ENCODE data around the gene PTGR3. TPM values are rescaled to one million over a fixed set of nuclear protein-coding genes. Genes with fewer than 3 reads are reported as not detected.

PTGR3 gene
- total and polyA plus RNA-seq, 2 donors from 2014 or later = 21.1 to 36.8 TPM

GRCh38 chr18:75172299-75173124 is 36.4 kb downstream of the PTGR3 start:
- DNase-seq (no peak), FAIRE-seq (no peak)
- no peak overlapping the region for H3K4me3 ChIP-seq (ENCODE audit: low read length in 3 of 3)
- no peaks in the 10 kb centered on the region for H3K36me3 ChIP-seq (ENCODE audit: control insufficient read depth in 2 of 3, insufficient read depth in 3 of 3, low read length in 3 of 3)
- no peaks in the 10 kb centered on the region for H3K4me1 ChIP-seq (ENCODE audit: control insufficient read depth in 2 of 3, insufficient read depth in 2 of 3, low read depth in 1 of 3, low read length in 3 of 3)
- intact Hi-C loops (cut with DNase I) = no loop called here
- no peak for TF ChIP-seq CTCF (IDR thresholded peaks at IDR 0.05; ENCODE audit: borderline replicate concordance, extremely low read depth, insufficient read depth)
- H3K27me3 ChIP-seq (ENCODE audit: control insufficient read depth, insufficient read depth, low read length) = no peaks in the 10 kb centered on the region
- no peak overlapping the region for H3K9ac ChIP-seq (ENCODE audit: low read length in 3 of 3)
- H3K9me3 ChIP-seq (ENCODE audit: control insufficient read depth in 2 of 3, insufficient read depth in 1 of 3, low read length in 3 of 3) = no peaks in the 10 kb centered on the region
- no peak overlapping the region for H3K27ac ChIP-seq (ENCODE audit: low read depth in 2 of 2, low read length in 2 of 2)

- intact Hi-C loops (cut with DNase I) = no loop called here
- DNase-seq = no peak
- Histone ChIP-seq H3K36me3 (ENCODE audit: control insufficient read depth in 2 of 3, insufficient read depth in 3 of 3, low read length in 3 of 3) (no peaks in the 10 kb centered on the region), H3K27me3 (ENCODE audit: control insufficient read depth, insufficient read depth, low read length) (no peaks in the 10 kb centered on the region), H3K4me1 (ENCODE audit: control insufficient read depth in 2 of 3, insufficient read depth in 2 of 3, low read depth in 1 of 3, low read length in 3 of 3) (no peaks in the 10 kb centered on the region), H3K9ac (ENCODE audit: low read length in 3 of 3) (no peak overlapping the region), H3K27ac (ENCODE audit: low read depth in 2 of 2, low read length in 2 of 2) (no peak overlapping the region), H3K9me3 (ENCODE audit: control insufficient read depth in 2 of 3, insufficient read depth in 1 of 3, low read length in 3 of 3) (no peaks in the 10 kb centered on the region), H3K4me3 (ENCODE audit: low read length in 3 of 3) (no peak overlapping the region)
- TF ChIP-seq CTCF (IDR thresholded peaks at IDR 0.05; ENCODE audit: borderline replicate concordance, extremely low read depth, insufficient read depth) = no peak
- FAIRE-seq = no peak
These were observed 38.0 kb downstream of the PTGR3 start for GRCh38 chr18:75170916-75171315.

GRCh38 chr18:75170022-75170789 is 38.7 kb downstream of the PTGR3 start:
- DNase-seq = peak in 3 of 5 donors; percentile 44 to 52 (median 44)
- H3K27me3 ChIP-seq (ENCODE audit: control insufficient read depth, insufficient read depth, low read length) = no peaks in the 10 kb centered on the region
- peak overlapping the region in 1 of 2 donors; percentile 13 for H3K27ac ChIP-seq (ENCODE audit: low read depth in 2 of 2, low read length in 2 of 2)
- no peak overlapping the region for H3K9ac ChIP-seq (ENCODE audit: low read length in 3 of 3)
- no peaks in the 10 kb centered on the region for H3K9me3 ChIP-seq (ENCODE audit: control insufficient read depth in 2 of 3, insufficient read depth in 1 of 3, low read length in 3 of 3)
- FAIRE-seq = no peak
- intact Hi-C loops (cut with DNase I) = no loop called here
- H3K4me3 ChIP-seq (ENCODE audit: low read length in 3 of 3) = no peak overlapping the region
- no peak for TF ChIP-seq CTCF (IDR thresholded peaks at IDR 0.05; ENCODE audit: borderline replicate concordance, extremely low read depth, insufficient read depth)
- no peaks in the 10 kb centered on the region for H3K4me1 ChIP-seq (ENCODE audit: control insufficient read depth in 2 of 3, insufficient read depth in 2 of 3, low read depth in 1 of 3, low read length in 3 of 3)
- no peaks in the 10 kb centered on the region for H3K36me3 ChIP-seq (ENCODE audit: control insufficient read depth in 2 of 3, insufficient read depth in 3 of 3, low read length in 3 of 3)

All from kidney (tissue), 14 donors.